K562 (cell line): ENCODE measurements around the gene GDF2. TPM values are rescaled to one million over a fixed set of nuclear protein-coding genes. Genes with fewer than 3 reads are reported as not detected.

Source experiments
- BCOR ChIP-seq: fragments of 450-650 bp; IDR thresholded peaks from 2 replicates; pipeline ENCODE4 v1.6.1; 2016
- C11orf30 ChIP-seq: fragments of 450-650 bp; IDR thresholded peaks from 2 replicates; pipeline ENCODE4 v1.6.1; 2016; ENCODE audit warnings: low read depth, mild to moderate bottlenecking
- CBFA2T2 ChIP-seq: fragments of 450-650 bp; conservative IDR thresholded peaks from 2 replicates; pipeline ENCODE4 v1.6.1; 2017; ENCODE audit warnings: mild to moderate bottlenecking
- CREB5 ChIP-seq: fragments of 250-450 bp; sonication (Bioruptor Pico); IDR thresholded peaks from 2 replicates; pipeline ENCODE4 v1.5.0; 2020; ENCODE audit warnings: mild to moderate bottlenecking
- HDAC3 ChIP-seq: fragments of 450-650 bp; IDR thresholded peaks from 2 replicates; pipeline ENCODE4 v1.6.1; 2018; ENCODE audit warnings: borderline replicate concordance, mild to moderate bottlenecking, moderate library complexity; ENCODE audit not compliant: partially characterized antibody
- HMG20A ChIP-seq: fragments of 450-650 bp; formaldehyde crosslinking; conservative IDR thresholded peaks from 2 replicates; pipeline ENCODE4 v1.4.0; 2020; ENCODE audit warnings: mild to moderate bottlenecking, mixed read lengths
- KAT7 ChIP-seq: sonication (generic); formaldehyde crosslinking; IDR thresholded peaks from 2 replicates; pipeline ENCODE4 v1.8.0; 2022; ENCODE audit warnings: missing genetic modification reagents, mild to moderate bottlenecking, borderline replicate concordance
- MECOM ChIP-seq: fragments of 250-450 bp; sonication (Bioruptor Pico); IDR thresholded peaks from 2 replicates; pipeline ENCODE4 v1.8.0; 2022; ENCODE audit warnings: inconsistent platforms
- MTA2 ChIP-seq: fragments of 450-650 bp; IDR thresholded peaks from 2 replicates; pipeline ENCODE4 v1.6.1; 2016; ENCODE audit warnings: low read depth
- NCOA1 ChIP-seq: fragments of 450-650 bp; IDR thresholded peaks from 2 replicates; pipeline ENCODE4 v1.6.1; 2016; ENCODE audit warnings: low read depth
- NCOA2 ChIP-seq, 2 experiments: fragments of 450-650 bp; IDR thresholded peaks; 2 replicates each; pipeline ENCODE4 v1.6.1; 2018; ENCODE audit warnings: mild to moderate bottlenecking in 2 of 2, moderate library complexity in 1 of 2; ENCODE audit not compliant: partially characterized antibody in 2 of 2
- NFXL1 ChIP-seq: fragments of 450-650 bp; formaldehyde crosslinking; IDR thresholded peaks from 2 replicates; pipeline ENCODE4 v1.4.0; 2021; ENCODE audit warnings: mild to moderate bottlenecking
- NR2C1 ChIP-seq, 2 experiments: fragments of 450-650 bp; IDR thresholded peaks; 2 replicates each; pipeline ENCODE4 v1.6.1; 2017; ENCODE audit warnings: mild to moderate bottlenecking in 2 of 2, antibody characterized with exemption in 1 of 2, inconsistent platforms in 1 of 2, missing compliant biosample characterization in 1 of 2, missing genetic modification characterization in 1 of 2
- OTX1 ChIP-seq: fragments of 450-650 bp; formaldehyde crosslinking; IDR thresholded peaks from 2 replicates; pipeline ENCODE4 v1.4.0; 2022; ENCODE audit warnings: mild to moderate bottlenecking
- PHF20 ChIP-seq: fragments of 450-650 bp; IDR thresholded peaks from 2 replicates; pipeline ENCODE4 v1.6.1; 2018; ENCODE audit not compliant: partially characterized antibody
- RAD21 ChIP-seq, 2 experiments: fragments of 250-450 bp in 1 of 2; fragments of 450-650 bp in 1 of 2; sonication (Bioruptor Pico) in 1 of 2; formaldehyde crosslinking in 1 of 2; IDR thresholded peaks in 1 of 2; conservative IDR thresholded peaks in 1 of 2; 2 replicates each; pipeline versions ENCODE4 v1.4.0 to v1.8.0; 2020 to 2022; ENCODE audit warnings: mild to moderate bottlenecking in 2 of 2, moderate library complexity in 1 of 2
- SRF ChIP-seq, 2 experiments: fragments of 250-450, 450-650 bp in 1 of 2; sonication (Bioruptor Pico) in 1 of 2; sonication (generic) in 1 of 2; formaldehyde crosslinking; IDR thresholded peaks; 2 replicates each; pipeline versions ENCODE4 v1.5.0 to v1.5.1; 2020 to 2022; ENCODE audit warnings: mild to moderate bottlenecking in 1 of 2, missing genetic modification reagents in 1 of 2
- ZNF41 ChIP-seq: fragments of 250-450 bp; sonication (Bioruptor Pico); conservative IDR thresholded peaks from 2 replicates; pipeline ENCODE4 v1.4.0; 2020; ENCODE audit warnings: mild to moderate bottlenecking
- ZNF561 ChIP-seq: fragments of 450-650 bp; formaldehyde crosslinking; conservative IDR thresholded peaks from 2 replicates; pipeline ENCODE4 v1.4.0; 2020; ENCODE audit warnings: mild to moderate bottlenecking, moderate library complexity
- ZNF668 ChIP-seq: fragments of 250-450 bp; sonication (Bioruptor Pico); IDR thresholded peaks from 2 replicates; pipeline ENCODE4 v1.8.0; 2022; ENCODE audit warnings: mild to moderate bottlenecking, inconsistent platforms
- polyA plus RNA-seq, 8 experiments: library from polyadenylated mRNA; depleted of rRNA in 4 of 8; stranded (reverse) in 5 of 8; unstranded in 3 of 8; fragments of >200 nt; fragmentation: Nextera tagmentation in 2 of 8; fragmentation: Illumina TruSeq in 1 of 8; extraction: Ambion mirVana in 2 of 8; extraction: Trizol in 1 of 8; gene quantifications; 2 replicates each; pipeline versions ENCODE4 v1.2.1 to v1.2.3, GENCODE V29; 2011 to 2014; ENCODE audit warnings: inconsistent platforms in 1 of 8, missing spikeins in 1 of 8
- total RNA-seq, 7 experiments: library from RNA; depleted of rRNA in 6 of 7; stranded (reverse); fragments of >200 nt in 6 of 7; fragmentation: Illumina TruSeq in 2 of 7; extraction: Trizol in 2 of 7; gene quantifications; 2 replicates each; pipeline versions ENCODE4 v1.2.1 to v1.2.3, GENCODE V29; 2011 to 2021; ENCODE audit warnings: low replicate concordance in 1 of 7
- TF ChIP-seq, protein P1 (sequence below): sonication (generic); formaldehyde crosslinking; IDR thresholded peaks from 2 replicates; pipeline ENCODE4 v1.8.0; 2022; ENCODE audit warnings: mild to moderate bottlenecking, missing genetic modification reagents

The GDF2 gene
- total and polyA plus RNA-seq, 9 of the 15 experiments (the other 6 are each of a cell fraction or from before 2014, with no cell fraction given): 0.08 to 0.58 (median 0.27) TPM; not detected in 2

DNA sequence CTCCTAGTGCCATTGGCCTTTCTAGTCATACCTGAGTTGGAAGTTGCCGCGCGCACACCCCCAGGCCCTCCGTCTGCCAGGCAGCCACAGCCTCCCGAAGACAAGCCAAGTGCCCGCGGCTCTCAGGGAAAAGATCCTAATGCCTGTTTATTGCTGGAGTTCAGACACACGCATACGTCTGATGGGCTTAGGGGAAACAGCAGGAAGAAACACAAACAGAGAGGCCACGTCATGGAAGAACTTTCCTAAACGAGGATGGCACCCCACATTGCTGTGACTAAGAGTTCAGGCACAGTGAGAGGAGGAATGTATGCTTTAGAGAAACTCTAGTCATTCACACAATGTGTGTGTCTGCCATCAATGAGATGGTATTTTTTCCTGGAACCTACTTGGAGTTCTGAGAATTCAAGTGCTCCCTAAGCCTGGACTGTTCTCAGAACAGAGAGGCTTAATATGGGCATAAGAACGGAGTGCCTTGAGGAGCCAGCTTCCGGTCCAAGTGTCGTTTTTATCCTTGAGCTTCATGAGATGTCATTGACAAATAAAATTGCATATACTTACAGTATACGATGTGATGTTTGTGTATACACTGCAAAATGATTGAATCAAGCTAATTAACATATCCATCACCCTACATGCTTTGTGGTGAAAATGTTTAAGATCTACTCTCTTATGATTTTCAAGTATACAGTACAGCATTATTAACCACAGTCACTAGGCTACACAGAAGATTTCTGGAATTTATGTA, 14.3 kb downstream of the GDF2 start (continued):
- TF ChIP-seq, protein P1, sequence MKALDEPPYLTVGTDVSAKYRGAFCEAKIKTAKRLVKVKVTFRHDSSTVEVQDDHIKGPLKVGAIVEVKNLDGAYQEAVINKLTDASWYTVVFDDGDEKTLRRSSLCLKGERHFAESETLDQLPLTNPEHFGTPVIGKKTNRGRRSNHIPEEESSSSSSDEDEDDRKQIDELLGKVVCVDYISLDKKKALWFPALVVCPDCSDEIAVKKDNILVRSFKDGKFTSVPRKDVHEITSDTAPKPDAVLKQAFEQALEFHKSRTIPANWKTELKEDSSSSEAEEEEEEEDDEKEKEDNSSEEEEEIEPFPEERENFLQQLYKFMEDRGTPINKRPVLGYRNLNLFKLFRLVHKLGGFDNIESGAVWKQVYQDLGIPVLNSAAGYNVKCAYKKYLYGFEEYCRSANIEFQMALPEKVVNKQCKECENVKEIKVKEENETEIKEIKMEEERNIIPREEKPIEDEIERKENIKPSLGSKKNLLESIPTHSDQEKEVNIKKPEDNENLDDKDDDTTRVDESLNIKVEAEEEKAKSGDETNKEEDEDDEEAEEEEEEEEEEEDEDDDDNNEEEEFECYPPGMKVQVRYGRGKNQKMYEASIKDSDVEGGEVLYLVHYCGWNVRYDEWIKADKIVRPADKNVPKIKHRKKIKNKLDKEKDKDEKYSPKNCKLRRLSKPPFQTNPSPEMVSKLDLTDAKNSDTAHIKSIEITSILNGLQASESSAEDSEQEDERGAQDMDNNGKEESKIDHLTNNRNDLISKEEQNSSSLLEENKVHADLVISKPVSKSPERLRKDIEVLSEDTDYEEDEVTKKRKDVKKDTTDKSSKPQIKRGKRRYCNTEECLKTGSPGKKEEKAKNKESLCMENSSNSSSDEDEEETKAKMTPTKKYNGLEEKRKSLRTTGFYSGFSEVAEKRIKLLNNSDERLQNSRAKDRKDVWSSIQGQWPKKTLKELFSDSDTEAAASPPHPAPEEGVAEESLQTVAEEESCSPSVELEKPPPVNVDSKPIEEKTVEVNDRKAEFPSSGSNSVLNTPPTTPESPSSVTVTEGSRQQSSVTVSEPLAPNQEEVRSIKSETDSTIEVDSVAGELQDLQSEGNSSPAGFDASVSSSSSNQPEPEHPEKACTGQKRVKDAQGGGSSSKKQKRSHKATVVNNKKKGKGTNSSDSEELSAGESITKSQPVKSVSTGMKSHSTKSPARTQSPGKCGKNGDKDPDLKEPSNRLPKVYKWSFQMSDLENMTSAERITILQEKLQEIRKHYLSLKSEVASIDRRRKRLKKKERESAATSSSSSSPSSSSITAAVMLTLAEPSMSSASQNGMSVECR (CRISPR knock-in tag): no peak
- TF ChIP-seq NCOA2 (IDR thresholded peaks at IDR 0.05; ENCODE audit: partially characterized antibody in 2 of 2) (no peak), ZNF561 (CRISPR knock-in tag) (no peak), HMG20A (CRISPR knock-in tag) (no peak), KAT7 (CRISPR knock-in tag) (no peak), CBFA2T2 (peak; percentile 60), MECOM (CRISPR knock-in tag) (0 out of 2 replicates have a peak, but pooled peaks have one; percentile 4), RAD21 (CRISPR knock-in tag; conservative IDR thresholded peaks at IDR 0.05 in 1 of 2, IDR thresholded peaks at IDR 0.05 in 1 of 2) (0 out of 4 replicates have a peak, but pooled peaks of 1 of the 2 experiments have one; percentile 15), NR2C1 (IDR thresholded peaks at IDR 0.05) (no peak), NR2C1 (tag; IDR thresholded peaks at IDR 0.05) (peak; percentile 57), MTA2 (peak; percentile 45; the same call in 1 of the 2 replicates), OTX1 (CRISPR knock-in tag) (0 out of 2 replicates have a peak, but pooled peaks have one; percentile 8), C11orf30 (peak; percentile 13; the same call in 1 of the 2 replicates), HDAC3 (peak; percentile 58), NFXL1 (CRISPR knock-in tag) (0 out of 2 replicates have a peak, but pooled peaks have one; percentile 66), BCOR (peak; percentile 21; the same call in 1 of the 2 replicates), ZNF41 (CRISPR knock-in tag) (no peak), ZNF668 (CRISPR knock-in tag) (0 out of 2 replicates have a peak, but pooled peaks have one; percentile 19), NCOA1 (peak; percentile 51; the same call in 1 of the 2 replicates), PHF20 (no peak), SRF (CRISPR knock-in tag; IDR thresholded peaks at IDR 0.05) (peak; percentile 98 to 100), CREB5 (no peak)
